GM23248 (cell line): ENCODE results near the gene SLC1A7. TPM values are rescaled to one million over a fixed set of nuclear protein-coding genes. Genes with fewer than 3 reads are reported as not detected.

Experiments used
- DNase-seq: peaks from one replicate; pipeline ENCODE4 v3.0.0-alpha.2; 2015
- H2AFZ ChIP-seq: fragments of 200-600 bp; sonication (generic); 2 replicates; pipeline ENCODE4 v1.6.1; 2016; ENCODE audit warnings: antibody characterized with exemption
- H3F3A ChIP-seq: fragments of 200-600 bp; sonication (generic); 2 replicates; pipeline ENCODE4 v1.6.1; 2016; ENCODE audit warnings: mild to moderate bottlenecking, antibody characterized with exemption, mixed run types; ENCODE audit not compliant: insufficient read depth
- H3K27ac ChIP-seq: fragments of 200-600 bp; sonication (generic); 2 replicates; pipeline ENCODE4 v1.5.1; 2016; ENCODE audit warnings: mild to moderate bottlenecking
- H3K27me3 ChIP-seq: fragments of 200-600 bp; sonication (generic); replicated peaks from 2 replicates; pipeline ENCODE4 v1.6.1; 2016; ENCODE audit warnings: mild to moderate bottlenecking; ENCODE audit not compliant: insufficient read depth
- H3K36me3 ChIP-seq: fragments of 200-600 bp; sonication (generic); 2 replicates; pipeline ENCODE4 v1.6.1; 2016; ENCODE audit warnings: low read depth, mild to moderate bottlenecking
- H3K4me1 ChIP-seq: fragments of 200-600 bp; sonication (generic); 2 replicates; pipeline ENCODE4 v1.6.1; 2016; ENCODE audit warnings: mild to moderate bottlenecking; ENCODE audit not compliant: insufficient read depth
- H3K4me2 ChIP-seq: fragments of 200-600 bp; sonication (generic); one replicate; pipeline ENCODE4 v1.6.1; 2016; ENCODE audit warnings: mild to moderate bottlenecking; ENCODE audit not compliant: unreplicated experiment
- H3K4me3 ChIP-seq: fragments of 200-600 bp; sonication (generic); 2 replicates; pipeline ENCODE4 v1.5.1; 2016; ENCODE audit warnings: mild to moderate bottlenecking
- H3K79me2 ChIP-seq: fragments of 200-600 bp; sonication (generic); 2 replicates; pipeline ENCODE4 v1.6.1; 2016; ENCODE audit warnings: mild to moderate bottlenecking; ENCODE audit not compliant: insufficient read depth
- H3K9ac ChIP-seq: fragments of 200-600 bp; sonication (generic); 2 replicates; pipeline ENCODE4 v1.6.1; 2016; ENCODE audit warnings: mild to moderate bottlenecking
- H3K9me2 ChIP-seq: fragments of 200-600 bp; sonication (generic); 2 replicates; pipeline ENCODE4 v1.6.1; 2016; ENCODE audit warnings: mixed run types, mild to moderate bottlenecking, moderate library complexity; ENCODE audit not compliant: insufficient read depth
- H3K9me3 ChIP-seq: fragments of 200-600 bp; sonication (generic); one replicate; pipeline ENCODE4 v1.6.1; 2017; ENCODE audit warnings: low read depth
- H4K20me1 ChIP-seq: fragments of 200-600 bp; sonication (generic); 2 replicates; pipeline ENCODE4 v1.6.0; 2016; ENCODE audit not compliant: insufficient read depth
- EZH2 ChIP-seq: fragments of 200-600 bp; sonication (generic); IDR thresholded peaks from 2 replicates; pipeline ENCODE4 v1.6.1; 2018; ENCODE audit warnings: antibody characterized with exemption, mild to moderate bottlenecking; ENCODE audit not compliant: insufficient read depth, poor library complexity, severe bottlenecking
- EZH2phosphoT487 ChIP-seq: fragments of 200-600 bp; sonication (generic); IDR thresholded peaks from 2 replicates; pipeline ENCODE4 v1.6.1; 2018; ENCODE audit warnings: antibody characterized with exemption, moderate library complexity, mild to moderate bottlenecking, low read depth; ENCODE audit not compliant: insufficient read depth
- WGBS, 2 experiments: methylation state at CpG; one replicate each; pipeline ENCODE4 v1.1.6; 2015 to 2017; ENCODE audit warnings: low lambda C conversion rate in 2 of 2, low coverage in 1 of 2; ENCODE audit errors: missing lambda C conversion rate in 2 of 2; 5-methylcytosine and 5-hydroxymethylcytosine counted together
- in situ Hi-C: fragments of 300-500 bp; cut with MboI; formaldehyde crosslinking; loops from 2 replicates; pipeline ENCODE4 v1.15.0; 2020
- polyA plus RNA-seq: library from polyadenylated mRNA; unstranded; fragments of >200 nt; fragmentation: Nextera tagmentation; extraction: Ambion mirVana; gene quantifications from 2 replicates; pipeline ENCODE4 v1.2.1, GENCODE V29; 2016
- total RNA-seq: library from RNA; depleted of rRNA; stranded (reverse); fragments of >200 nt; shearing (Covaris generic); gene quantifications from 2 replicates; pipeline ENCODE4 v1.2.3, GENCODE V29; 2014

The SLC1A7 gene
- total and polyA plus RNA-seq, 2 experiments from 2014 or later: 0.51 TPM; not detected in 1

GRCh38 chr1:53130598-53130877, 11.9 kb downstream of the SLC1A7 start:
- Histone ChIP-seq H4K20me1 (no peaks in the 10 kb centered on the region), H2AFZ (no peak overlapping the region), H3F3A (peaks cover 14% of the 10 kb centered on the region), H3K9ac (no peak overlapping the region), H3K27me3 (no peaks in the 10 kb centered on the region), H3K27ac (no peak overlapping the region), H3K4me1 (peaks cover 17% of the 10 kb centered on the region), H3K4me3 (no peak overlapping the region), H3K9me2 (no peaks in the 10 kb centered on the region), H3K9me3 (no peaks in the 10 kb centered on the region), H3K79me2 (no peaks in the 10 kb centered on the region), H3K4me2 (no peak overlapping the region), H3K36me3 (no peaks in the 10 kb centered on the region)
- TF ChIP-seq EZH2phosphoT487: no peak
- TF ChIP-seq EZH2: no peak
- WGBS, 2 experiments: 86 to 100% methylated on average over 1 of the region's 1 CpG
- in situ Hi-C loops: no loop called here
- DNase-seq: no peak

GRCh38 chr1:53129891-53130597, 12.4 kb downstream of the SLC1A7 start:
- Histone ChIP-seq H3K9me2 (no peaks in the 10 kb centered on the region), H3K36me3 (no peaks in the 10 kb centered on the region), H3K79me2 (no peaks in the 10 kb centered on the region), H3K27ac (no peak overlapping the region), H3K4me1 (peaks cover 14% of the 10 kb centered on the region), H3K4me3 (no peak overlapping the region), H3K9me3 (no peaks in the 10 kb centered on the region), H3K27me3 (no peaks in the 10 kb centered on the region), H2AFZ (no peak overlapping the region), H4K20me1 (no peaks in the 10 kb centered on the region), H3K4me2 (no peak overlapping the region), H3F3A (peaks cover 9% of the 10 kb centered on the region), H3K9ac (no peak overlapping the region)
- no peak for TF ChIP-seq EZH2phosphoT487
- no peak for TF ChIP-seq EZH2
- in situ Hi-C loops: no loop called here
- WGBS, 2 experiments: 70 to 76% methylated on average over 11 to 12 of the region's 12 CpGs
- DNase-seq: no peak

- H3K4me3 ChIP-seq: no peak overlapping the region
- H3K79me2 ChIP-seq: no peaks in the 10 kb centered on the region
- H3K9ac ChIP-seq: no peak overlapping the region
- no peak overlapping the region for H3K27ac ChIP-seq
- no peaks in the 10 kb centered on the region for H3F3A ChIP-seq
- in situ Hi-C loops: no loop called here
- H3K9me3 ChIP-seq: no peaks in the 10 kb centered on the region
- H3K27me3 ChIP-seq: no peaks in the 10 kb centered on the region
- DNase-seq: no peak
- TF ChIP-seq EZH2: no peak
- TF ChIP-seq EZH2phosphoT487: no peak
- H4K20me1 ChIP-seq: no peaks in the 10 kb centered on the region
- WGBS, 2 experiments: 100% methylated on average over 3 to 4 of the region's 4 CpGs
- no peaks in the 10 kb centered on the region for H3K9me2 ChIP-seq
- H3K4me2 ChIP-seq: no peak overlapping the region
- H3K36me3 ChIP-seq: no peaks in the 10 kb centered on the region
- H3K4me1 ChIP-seq: peaks cover 24% of the 10 kb centered on the region
- H2AFZ ChIP-seq: no peak overlapping the region
Measured at GRCh38 chr1:53128401-53128800, 14.0 kb downstream of the SLC1A7 start.

- Histone ChIP-seq H3K9me3 (no peaks in the 10 kb centered on the region), H3K9ac (no peak overlapping the region), H3K4me2 (no peak overlapping the region), H3K79me2 (no peaks in the 10 kb centered on the region), H4K20me1 (no peaks in the 10 kb centered on the region), H3K27ac (peak overlapping the region; percentile 5; the same call in 1 of the 2 replicates), H2AFZ (no peak overlapping the region), H3K9me2 (no peaks in the 10 kb centered on the region), H3K4me3 (no peak overlapping the region), H3K4me1 (peaks cover 33% of the 10 kb centered on the region), H3K36me3 (no peaks in the 10 kb centered on the region), H3K27me3 (no peaks in the 10 kb centered on the region), H3F3A (peaks cover 5% of the 10 kb centered on the region; the same call in 1 of the 2 replicates)
- DNase-seq: peak; percentile 36
- TF ChIP-seq EZH2phosphoT487 (no peak), EZH2 (no peak)
- 72 to 91% methylated on average over 4 to 5 of the region's 5 CpGs for WGBS, 2 experiments
- in situ Hi-C loops: no loop called here
Measured at GRCh38 chr1:53127546-53127945, 14.9 kb downstream of the SLC1A7 start.

GRCh38 chr1:53126495-53126894, 15.9 kb downstream of the SLC1A7 start:
- Histone ChIP-seq H3K27ac (no peak overlapping the region), H3K4me3 (no peak overlapping the region), H3K4me1 (peaks cover 43% of the 10 kb centered on the region), H3K9me3 (no peaks in the 10 kb centered on the region), H3K9me2 (no peaks in the 10 kb centered on the region), H3K27me3 (no peaks in the 10 kb centered on the region), H4K20me1 (no peaks in the 10 kb centered on the region), H2AFZ (no peak overlapping the region), H3K36me3 (no peaks in the 10 kb centered on the region), H3K79me2 (no peaks in the 10 kb centered on the region), H3K4me2 (no peak overlapping the region), H3K9ac (0 out of 2 replicates have a peak overlapping the region, but pooled peaks have one; percentile 30), H3F3A (peaks cover 10% of the 10 kb centered on the region; the same call in 1 of the 2 replicates)
- TF ChIP-seq EZH2: no peak
- no peak for TF ChIP-seq EZH2phosphoT487
- in situ Hi-C loops: no loop called here
- DNase-seq: no peak
- WGBS, 2 experiments: 21 to 27% methylated on average over 1 of the region's 1 CpG
